Type B pancreatic cell (in vitro differentiated cells): ENCODE results near the gene HSD3B7. TPM values are rescaled to one million over a fixed set of nuclear protein-coding genes. Genes with fewer than 3 reads are reported as not detected.
"Not testable (repeated sequence)": the region's sequence is repeated elsewhere in the genome, so short reads cannot be mapped to it uniquely, and the experiment has no call there.

Experiments used
- DNase-seq: peaks from one replicate; pipeline ENCODE4 v3.0.0; 2021; ENCODE audit warnings: mixed read lengths; ENCODE audit not compliant: unreplicated experiment; ENCODE audit errors: extremely low spot score
- H3K27ac Mint-ChIP-seq: 2 replicates; pipeline ENCODE4 v1.8.0; 2021; ENCODE audit warnings: mild to moderate bottlenecking, mixed read lengths
- H3K27me3 Mint-ChIP-seq: 2 replicates; pipeline ENCODE4 v1.8.0; 2021; ENCODE audit warnings: mixed read lengths
- H3K36me3 Mint-ChIP-seq: 2 replicates; pipeline ENCODE4 v1.8.0; 2021; ENCODE audit warnings: mixed read lengths
- H3K4me1 Mint-ChIP-seq: one replicate; pipeline ENCODE4 v1.8.0; 2021; ENCODE audit warnings: mixed read lengths; ENCODE audit not compliant: unreplicated experiment
- H3K4me3 Mint-ChIP-seq: 2 replicates; pipeline ENCODE4 v1.8.0; 2021; ENCODE audit warnings: mild to moderate bottlenecking, mixed read lengths
- H3K9me3 Mint-ChIP-seq: 2 replicates; pipeline ENCODE4 v1.8.0; 2021; ENCODE audit warnings: mixed read lengths
- CTCF ChIP-seq: fragments of 200-600 bp; sonication (generic); conservative IDR thresholded peaks from 2 replicates; pipeline ENCODE4 v1.5.0; 2021; ENCODE audit warnings: antibody characterized with exemption, mild to moderate bottlenecking
- total RNA-seq: library from RNA; stranded (reverse); gene quantifications from 2 replicates; pipeline ENCODE4 v1.2.1, GENCODE V29; 2021; ENCODE audit warnings: low replicate concordance

HSD3B7 gene
- total RNA-seq, 1 donor from 2014 or later = 5.8 TPM

GRCh38 chr16:31009894-31010584 is 25.0 kb downstream of the HSD3B7 start:
- Mint-ChIP-seq H3K27me3 (peaks cover 61% of the 10 kb centered on the region), H3K4me3 (peak overlapping the region; percentile 76), H3K9me3 (no peaks in the 10 kb centered on the region), H3K4me1 (peaks cover 5% of the 10 kb centered on the region), H3K27ac (no peak overlapping the region), H3K36me3 (no peaks in the 10 kb centered on the region)
- no peak for TF ChIP-seq CTCF
- DNase-seq = no peak

GRCh38 chr16:31010585-31011325 is 25.7 kb downstream of the HSD3B7 start, which contains the start of gene STX1B:
TSS of gene STX1B (minus strand) at chr16:31010638. CDS start at chr16:31010396, 242 bp downstream.
- Mint-ChIP-seq H3K4me1 (peaks cover 5% of the 10 kb centered on the region), H3K4me3 (peak within 1 kb of the TSS; percentile 79), H3K27me3 (peaks cover 65% of the 10 kb centered on the region), H3K27ac (no peak within 1 kb of the TSS), H3K36me3 (no peaks in the 10 kb centered on the region), H3K9me3 (no peaks in the 10 kb centered on the region)
- TF ChIP-seq CTCF = no peak
- DNase-seq = no peak

- Mint-ChIP-seq H3K4me3 (peak overlapping the region; percentile 79), H3K27me3 (peaks cover 59% of the 10 kb centered on the region)
- DNase-seq, H3K36me3 Mint-ChIP-seq, H3K9me3 Mint-ChIP-seq, H3K4me1 Mint-ChIP-seq, H3K27ac Mint-ChIP-seq: not testable (repeated sequence)
Observed at GRCh38 chr16:31011815-31012214, 26.8 kb downstream of the HSD3B7 start.

GRCh38 chr16:31013292-31013691 is 28.3 kb downstream of the HSD3B7 start:
- H3K4me1 Mint-ChIP-seq, H3K4me3 Mint-ChIP-seq, H3K9me3 Mint-ChIP-seq, H3K27ac Mint-ChIP-seq, H3K36me3 Mint-ChIP-seq, DNase-seq: not testable (repeated sequence)
- H3K27me3 Mint-ChIP-seq = peaks cover 55% of the 10 kb centered on the region

GRCh38 chr16:31016018-31016417 is 31.0 kb downstream of the HSD3B7 start:
- Mint-ChIP-seq H3K27me3 (peaks cover 40% of the 10 kb centered on the region), H3K9me3 (no peaks in the 10 kb centered on the region), H3K36me3 (no peaks in the 10 kb centered on the region), H3K4me3 (no peak overlapping the region), H3K27ac (no peak overlapping the region), H3K4me1 (no peaks in the 10 kb centered on the region)
- DNase-seq = no peak
- no peak for TF ChIP-seq CTCF

GRCh38 chr16:31017756-31018155 is 32.7 kb downstream of the HSD3B7 start:
- not testable (repeated sequence) for H3K36me3 Mint-ChIP-seq, H3K9me3 Mint-ChIP-seq, H3K4me3 Mint-ChIP-seq, H3K27ac Mint-ChIP-seq, DNase-seq, H3K4me1 Mint-ChIP-seq
- H3K27me3 Mint-ChIP-seq = peaks cover 22% of the 10 kb centered on the region

GRCh38 chr16:31020536-31020935 is 35.5 kb downstream of the HSD3B7 start:
- Mint-ChIP-seq H3K27me3 (no peaks in the 10 kb centered on the region), H3K4me1 (no peaks in the 10 kb centered on the region), H3K27ac (no peak overlapping the region), H3K4me3 (no peak overlapping the region), H3K9me3 (no peaks in the 10 kb centered on the region), H3K36me3 (no peaks in the 10 kb centered on the region)
- no peak for DNase-seq
- no peak for TF ChIP-seq CTCF
